ENCODE measurements around the gene GDF10. TPM values are rescaled to one million over a fixed set of nuclear protein-coding genes. Genes with fewer than 3 reads are reported as not detected.

GDF10 gene
- total and polyA plus RNA-seq, 2 of the 13 experiments (the other 11 are each of a cell fraction or from before 2014, with no cell fraction given), result 0.03 TPM; not detected in 1

DNA sequence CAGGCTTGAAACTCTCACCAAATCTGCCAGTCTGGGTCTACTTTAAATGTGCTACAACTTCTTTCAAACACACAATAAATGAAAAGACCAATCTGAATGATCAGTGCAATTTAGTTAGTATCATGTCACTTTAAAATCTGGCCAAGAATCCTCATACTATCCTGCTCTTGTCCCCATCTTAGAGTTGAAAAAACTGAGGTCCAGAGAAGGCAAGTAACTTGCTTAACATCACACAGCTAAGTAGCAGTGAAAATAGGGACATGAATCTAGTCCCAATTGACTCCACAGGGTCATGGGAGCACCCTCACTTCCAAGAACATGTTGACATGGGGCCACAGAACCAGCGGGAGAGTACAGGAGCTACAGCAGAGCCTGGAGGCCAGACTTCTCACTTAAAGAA is 3.1 kb upstream of the GDF10 start (continued):
- TF ChIP-seq, protein P1, sequence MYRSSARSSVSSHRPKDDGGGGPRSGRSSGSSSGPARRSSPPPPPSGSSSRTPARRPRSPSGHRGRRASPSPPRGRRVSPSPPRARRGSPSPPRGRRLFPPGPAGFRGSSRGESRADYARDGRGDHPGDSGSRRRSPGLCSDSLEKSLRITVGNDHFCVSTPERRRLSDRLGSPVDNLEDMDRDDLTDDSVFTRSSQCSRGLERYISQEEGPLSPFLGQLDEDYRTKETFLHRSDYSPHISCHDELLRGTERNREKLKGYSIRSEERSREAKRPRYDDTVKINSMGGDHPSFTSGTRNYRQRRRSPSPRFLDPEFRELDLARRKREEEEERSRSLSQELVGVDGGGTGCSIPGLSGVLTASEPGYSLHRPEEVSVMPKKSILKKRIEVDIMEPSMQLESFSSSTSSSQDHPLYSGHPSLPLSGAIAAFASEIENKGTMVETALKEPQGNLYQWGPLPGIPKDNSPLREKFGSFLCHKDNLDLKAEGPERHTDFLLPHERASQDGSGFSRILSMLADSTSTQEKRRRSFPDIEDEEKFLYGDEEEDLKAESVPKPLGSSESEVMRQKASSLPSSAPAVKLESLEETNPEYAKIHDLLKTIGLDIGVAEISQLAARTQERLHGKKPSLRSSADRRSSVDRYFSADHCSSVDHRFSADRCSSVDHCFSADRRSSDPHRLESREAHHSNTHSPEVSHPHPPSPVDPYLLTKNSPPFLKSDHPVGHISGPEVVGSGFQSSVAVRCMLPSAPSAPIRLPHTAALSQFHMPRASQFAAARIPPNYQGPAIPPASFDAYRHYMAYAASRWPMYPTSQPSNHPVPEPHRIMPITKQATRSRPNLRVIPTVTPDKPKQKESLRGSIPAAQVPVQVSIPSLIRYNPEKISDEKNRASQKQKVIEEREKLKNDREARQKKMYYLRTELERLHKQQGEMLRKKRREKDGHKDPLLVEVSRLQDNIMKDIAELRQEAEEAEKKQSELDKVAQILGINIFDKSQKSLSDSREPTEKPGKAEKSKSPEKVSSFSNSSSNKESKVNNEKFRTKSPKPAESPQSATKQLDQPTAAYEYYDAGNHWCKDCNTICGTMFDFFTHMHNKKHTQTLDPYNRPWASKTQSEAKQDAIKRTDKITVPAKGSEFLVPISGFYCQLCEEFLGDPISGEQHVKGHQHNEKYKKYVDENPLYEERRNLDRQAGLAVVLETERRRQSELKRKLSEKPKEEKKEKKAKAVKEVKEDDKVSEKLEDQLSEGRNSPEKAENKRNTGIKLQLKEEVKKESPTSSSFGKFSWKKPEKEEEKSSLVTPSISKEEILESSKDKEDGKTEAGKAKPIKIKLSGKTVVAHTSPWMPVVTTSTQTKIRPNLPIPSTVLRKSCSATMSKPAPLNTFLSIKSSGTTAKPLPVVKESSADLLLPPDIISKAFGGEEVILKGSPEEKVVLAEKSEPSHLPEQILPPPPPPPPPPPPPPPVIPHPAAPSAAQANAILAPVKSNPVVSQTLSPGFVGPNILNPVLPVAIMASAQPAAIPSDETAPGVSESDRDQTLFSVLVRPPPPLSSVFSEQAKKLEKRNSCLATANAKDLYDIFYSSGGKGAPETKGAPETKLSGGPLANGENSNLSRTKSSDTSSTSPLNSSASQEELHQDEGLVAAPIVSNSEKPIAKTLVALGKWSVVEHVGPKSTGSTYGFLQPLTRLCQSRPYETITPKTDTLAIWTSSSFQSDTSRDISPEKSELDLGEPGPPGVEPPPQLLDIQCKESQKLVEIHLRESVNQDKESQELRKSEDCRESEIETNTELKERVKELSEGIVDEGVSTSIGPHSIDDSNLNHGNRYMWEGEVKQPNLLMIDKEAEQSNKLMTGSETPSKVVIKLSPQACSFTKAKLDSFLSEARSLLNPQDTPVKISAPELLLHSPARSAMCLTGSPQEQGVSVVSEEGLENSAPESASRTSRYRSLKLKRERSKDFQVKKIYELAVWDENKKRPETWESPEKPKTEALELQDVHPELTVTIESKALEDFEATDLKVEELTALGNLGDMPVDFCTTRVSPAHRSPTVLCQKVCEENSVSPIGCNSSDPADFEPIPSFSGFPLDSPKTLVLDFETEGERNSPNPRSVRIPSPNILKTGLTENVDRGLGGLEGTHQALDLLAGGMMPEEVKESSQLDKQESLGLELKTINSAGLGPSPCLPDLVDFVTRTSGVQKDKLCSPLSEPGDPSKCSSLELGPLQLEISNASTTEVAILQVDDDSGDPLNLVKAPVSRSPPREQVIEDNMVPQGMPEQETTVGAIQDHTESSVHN (CRISPR knock-in tag; IDR thresholded peaks at IDR 0.05), result no peak
- no peak for TF ChIP-seq PTBP1 (IDR thresholded peaks at IDR 0.05; ENCODE audit: low read depth, low read length, poor library complexity, severe bottlenecking)
- TF ChIP-seq, protein P2, sequence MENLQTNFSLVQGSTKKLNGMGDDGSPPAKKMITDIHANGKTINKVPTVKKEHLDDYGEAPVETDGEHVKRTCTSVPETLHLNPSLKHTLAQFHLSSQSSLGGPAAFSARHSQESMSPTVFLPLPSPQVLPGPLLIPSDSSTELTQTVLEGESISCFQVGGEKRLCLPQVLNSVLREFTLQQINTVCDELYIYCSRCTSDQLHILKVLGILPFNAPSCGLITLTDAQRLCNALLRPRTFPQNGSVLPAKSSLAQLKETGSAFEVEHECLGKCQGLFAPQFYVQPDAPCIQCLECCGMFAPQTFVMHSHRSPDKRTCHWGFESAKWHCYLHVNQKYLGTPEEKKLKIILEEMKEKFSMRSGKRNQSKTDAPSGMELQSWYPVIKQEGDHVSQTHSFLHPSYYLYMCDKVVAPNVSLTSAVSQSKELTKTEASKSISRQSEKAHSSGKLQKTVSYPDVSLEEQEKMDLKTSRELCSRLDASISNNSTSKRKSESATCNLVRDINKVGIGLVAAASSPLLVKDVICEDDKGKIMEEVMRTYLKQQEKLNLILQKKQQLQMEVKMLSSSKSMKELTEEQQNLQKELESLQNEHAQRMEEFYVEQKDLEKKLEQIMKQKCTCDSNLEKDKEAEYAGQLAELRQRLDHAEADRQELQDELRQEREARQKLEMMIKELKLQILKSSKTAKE (CRISPR knock-in tag; IDR thresholded peaks at IDR 0.05; ENCODE audit: borderline replicate concordance), result no peak
- TF ChIP-seq, protein P3, sequence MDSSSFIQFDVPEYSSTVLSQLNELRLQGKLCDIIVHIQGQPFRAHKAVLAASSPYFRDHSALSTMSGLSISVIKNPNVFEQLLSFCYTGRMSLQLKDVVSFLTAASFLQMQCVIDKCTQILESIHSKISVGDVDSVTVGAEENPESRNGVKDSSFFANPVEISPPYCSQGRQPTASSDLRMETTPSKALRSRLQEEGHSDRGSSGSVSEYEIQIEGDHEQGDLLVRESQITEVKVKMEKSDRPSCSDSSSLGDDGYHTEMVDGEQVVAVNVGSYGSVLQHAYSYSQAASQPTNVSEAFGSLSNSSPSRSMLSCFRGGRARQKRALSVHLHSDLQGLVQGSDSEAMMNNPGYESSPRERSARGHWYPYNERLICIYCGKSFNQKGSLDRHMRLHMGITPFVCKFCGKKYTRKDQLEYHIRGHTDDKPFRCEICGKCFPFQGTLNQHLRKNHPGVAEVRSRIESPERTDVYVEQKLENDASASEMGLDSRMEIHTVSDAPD (CRISPR knock-in tag; IDR thresholded peaks at IDR 0.05), result no peak
- TF ChIP-seq U2AF2 (IDR thresholded peaks at IDR 0.05; ENCODE audit: low read depth, low read length), result no peak
- TF ChIP-seq AGO2 (optimal IDR thresholded peaks at IDR 0.05; ENCODE audit: low read depth, low read length), result no peak

Measured in HepG2 (cell line).